HG03432 (cell line): ENCODE measurements around the gene SMIM44.

Source experiments
- ATAC-seq: cut with Tn5 transposase; IDR thresholded peaks from one replicate; pipeline ENCODE4 v1.9.1; 2021; ENCODE audit warnings: mild to moderate bottlenecking, moderate library complexity; ENCODE audit not compliant: unreplicated experiment

SMIM44 gene

GRCh38 chr19:3478409-3479176, 4.6 kb downstream of the SMIM44 start:
- no peak for ATAC-seq

- no peak for ATAC-seq
Measured at GRCh38 chr19:3477951-3478350, 5.3 kb downstream of the SMIM44 start.

- no peak for ATAC-seq
Measured at GRCh38 chr19:3477506-3477905, 5.7 kb downstream of the SMIM44 start.

- ATAC-seq: no peak
Measured at GRCh38 chr19:3476830-3477229, 6.4 kb downstream of the SMIM44 start.

GRCh38 chr19:3475449-3475848, 7.8 kb downstream of the SMIM44 start:
- ATAC-seq: no peak

- ATAC-seq: no peak
Measured at GRCh38 chr19:3474614-3475013, 8.6 kb downstream of the SMIM44 start.

- no peak for ATAC-seq
Measured at GRCh38 chr19:3474010-3474409, 9.2 kb downstream of the SMIM44 start.

- no peak for ATAC-seq
Measured at GRCh38 chr19:3471954-3472655, 11.1 kb downstream of the SMIM44 start.

GRCh38 chr19:3470500-3471128, 12.6 kb downstream of the SMIM44 start:
- no peak for ATAC-seq

- ATAC-seq: no peak
Measured at GRCh38 chr19:3469638-3470499, 13.4 kb downstream of the SMIM44 start.

- no peak for ATAC-seq
Measured at GRCh38 chr19:3468211-3468610, 15.0 kb downstream of the SMIM44 start.

GRCh38 chr19:3467437-3468198, 15.6 kb downstream of the SMIM44 start:
- ATAC-seq: no peak

GRCh38 chr19:3466635-3467034, 16.6 kb downstream of the SMIM44 start:
- ATAC-seq: no peak

- ATAC-seq: no peak
Measured at GRCh38 chr19:3465552-3465951, 17.7 kb downstream of the SMIM44 start.

GRCh38 chr19:3464587-3465235, 18.5 kb downstream of the SMIM44 start:
- no peak for ATAC-seq

- no peak for ATAC-seq
Measured at GRCh38 chr19:3463714-3464586, 19.3 kb downstream of the SMIM44 start.

GRCh38 chr19:3462991-3463713, 20.1 kb downstream of the SMIM44 start:
- no peak for ATAC-seq

- ATAC-seq: no peak
Measured at GRCh38 chr19:3459965-3460582, 23.2 kb downstream of the SMIM44 start.
